ENCODE results near the gene SH3GL1. TPM values are rescaled to one million over a fixed set of nuclear protein-coding genes. Genes with fewer than 3 reads are reported as not detected.

The SH3GL1 gene
- total RNA-seq, 1 experiment from 2014 or later: 108 TPM

- Histone ChIP-seq H3K27me3 (replicated peaks; ENCODE audit: insufficient read depth, low read depth, low read length, poor library complexity) (no peaks in the 10 kb centered on the region), H3K9me3 (ENCODE audit: low read depth, low read length, poor library complexity, severe bottlenecking) (no peaks in the 10 kb centered on the region), H3K4me1 (ENCODE audit: insufficient read depth, low read length, poor library complexity, severe bottlenecking) (peaks cover 11% of the 10 kb centered on the region), H3K36me3 (ENCODE audit: insufficient read depth, low read length, poor library complexity, severe bottlenecking) (no peaks in the 10 kb centered on the region), H3K4me3 (ENCODE audit: low read depth, low read length, poor library complexity, severe bottlenecking) (peak overlapping the region; percentile 58), H3K27ac (ENCODE audit: low read depth, low read length, poor library complexity, severe bottlenecking) (peak overlapping the region; percentile 54)
- intact Hi-C loops (cut with micrococcal nuclease; ENCODE audit: unreplicated experiment): no loop called here
- ChIA-PET POLR2A (ENCODE audit: low non-redundant PET) (no interaction called here), CTCF (interaction anchor here (0.6 to 1.2 kb wide), 3 partner anchors 15 to 81 kb away, joined by 3 to 8 read pairs (median 5); partner anchors contain the start of genes MPND and YJU2)
- BruUV-seq (replicated peaks): no TSS peak
- DNase-seq (ENCODE audit: low spot score): peak; percentile 95
- no peak for TF ChIP-seq EZH2 (IDR thresholded peaks at IDR 0.05; ENCODE audit: borderline replicate concordance, low read depth, low read length, poor library complexity, severe bottlenecking)
- TF ChIP-seq, protein P1, sequence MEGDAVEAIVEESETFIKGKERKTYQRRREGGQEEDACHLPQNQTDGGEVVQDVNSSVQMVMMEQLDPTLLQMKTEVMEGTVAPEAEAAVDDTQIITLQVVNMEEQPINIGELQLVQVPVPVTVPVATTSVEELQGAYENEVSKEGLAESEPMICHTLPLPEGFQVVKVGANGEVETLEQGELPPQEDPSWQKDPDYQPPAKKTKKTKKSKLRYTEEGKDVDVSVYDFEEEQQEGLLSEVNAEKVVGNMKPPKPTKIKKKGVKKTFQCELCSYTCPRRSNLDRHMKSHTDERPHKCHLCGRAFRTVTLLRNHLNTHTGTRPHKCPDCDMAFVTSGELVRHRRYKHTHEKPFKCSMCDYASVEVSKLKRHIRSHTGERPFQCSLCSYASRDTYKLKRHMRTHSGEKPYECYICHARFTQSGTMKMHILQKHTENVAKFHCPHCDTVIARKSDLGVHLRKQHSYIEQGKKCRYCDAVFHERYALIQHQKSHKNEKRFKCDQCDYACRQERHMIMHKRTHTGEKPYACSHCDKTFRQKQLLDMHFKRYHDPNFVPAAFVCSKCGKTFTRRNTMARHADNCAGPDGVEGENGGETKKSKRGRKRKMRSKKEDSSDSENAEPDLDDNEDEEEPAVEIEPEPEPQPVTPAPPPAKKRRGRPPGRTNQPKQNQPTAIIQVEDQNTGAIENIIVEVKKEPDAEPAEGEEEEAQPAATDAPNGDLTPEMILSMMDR (conservative IDR thresholded peaks at IDR 0.05; ENCODE audit: low read depth, low read length): no peak
Measured at GRCh38 chr19:4328243-4328990, 71.9 kb downstream of the SH3GL1 start.

DNA sequence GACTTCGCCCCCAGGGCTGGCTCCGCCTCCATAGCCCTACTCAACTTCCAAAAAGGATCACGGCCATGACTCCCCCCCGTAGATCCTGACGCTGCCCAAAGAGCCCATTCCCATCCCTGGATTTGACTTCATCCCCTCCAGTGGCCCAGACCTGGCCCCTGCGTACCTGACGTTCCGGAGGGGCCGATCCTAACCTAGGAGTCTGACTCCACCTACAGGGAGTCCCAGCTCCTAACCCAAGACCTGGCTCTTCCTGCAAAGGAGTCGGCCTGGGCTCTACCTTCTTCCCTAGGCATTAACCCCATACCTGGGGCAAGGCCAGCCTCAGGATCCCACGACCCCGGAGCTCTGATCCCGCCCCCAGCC is 72.5 kb downstream of the SH3GL1 start:
- Histone ChIP-seq H3K27ac (ENCODE audit: low read depth, low read length, poor library complexity, severe bottlenecking) (no peak overlapping the region), H3K27me3 (replicated peaks; ENCODE audit: insufficient read depth, low read depth, low read length, poor library complexity) (no peaks in the 10 kb centered on the region), H3K4me3 (ENCODE audit: low read depth, low read length, poor library complexity, severe bottlenecking) (peak overlapping the region; percentile 44), H3K4me1 (ENCODE audit: insufficient read depth, low read length, poor library complexity, severe bottlenecking) (peaks cover 11% of the 10 kb centered on the region), H3K9me3 (ENCODE audit: low read depth, low read length, poor library complexity, severe bottlenecking) (no peaks in the 10 kb centered on the region), H3K36me3 (ENCODE audit: insufficient read depth, low read length, poor library complexity, severe bottlenecking) (no peaks in the 10 kb centered on the region)
- no TSS peak for BruUV-seq (replicated peaks)
- TF ChIP-seq EZH2 (IDR thresholded peaks at IDR 0.05; ENCODE audit: borderline replicate concordance, low read depth, low read length, poor library complexity, severe bottlenecking): no peak
- TF ChIP-seq, protein P1 (conservative IDR thresholded peaks at IDR 0.05; ENCODE audit: low read depth, low read length): no peak
- intact Hi-C loops (cut with micrococcal nuclease; ENCODE audit: unreplicated experiment): no loop called here
- ChIA-PET CTCF (interaction anchor here (0.6 to 1.2 kb wide), 3 partner anchors 15 to 81 kb away, joined by 3 to 8 read pairs (median 5); partner anchors contain the start of genes MPND and YJU2), POLR2A (ENCODE audit: low non-redundant PET) (no interaction called here)
- no peak for DNase-seq (ENCODE audit: low spot score)

DNA sequence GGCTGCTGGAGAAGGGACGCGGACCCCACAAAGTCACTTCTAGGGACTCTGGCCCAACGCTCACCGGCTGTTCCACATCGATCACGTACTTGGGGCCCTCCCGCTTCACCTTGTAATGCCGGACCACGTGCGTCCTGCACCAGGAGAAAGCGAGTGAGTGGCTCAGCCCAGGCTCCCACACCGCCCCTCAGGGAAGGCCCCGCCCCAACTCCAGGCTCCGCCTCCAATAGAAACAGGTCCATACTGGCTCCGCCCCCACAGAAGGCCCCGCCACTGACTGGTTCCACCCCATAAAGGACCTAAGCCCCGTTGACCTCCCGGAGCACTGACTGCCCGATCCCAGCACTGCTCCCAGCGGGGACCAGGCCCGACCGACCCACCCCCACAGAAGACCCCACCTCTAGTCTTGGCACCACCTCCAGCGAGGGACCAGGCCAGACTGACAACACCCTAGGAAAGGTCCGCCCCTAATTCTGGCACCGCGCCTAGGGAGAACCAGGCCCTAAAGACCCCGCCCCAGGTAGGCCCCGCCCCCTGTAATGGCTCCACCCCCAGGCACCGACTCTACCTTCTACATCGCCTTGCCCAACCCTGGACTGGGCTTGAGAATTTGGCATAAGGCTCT is 73.0 kb downstream of the SH3GL1 start:
- Histone ChIP-seq H3K27me3 (replicated peaks; ENCODE audit: insufficient read depth, low read depth, low read length, poor library complexity) (no peaks in the 10 kb centered on the region), H3K9me3 (ENCODE audit: low read depth, low read length, poor library complexity, severe bottlenecking) (no peaks in the 10 kb centered on the region), H3K27ac (ENCODE audit: low read depth, low read length, poor library complexity, severe bottlenecking) (no peak overlapping the region), H3K4me1 (ENCODE audit: insufficient read depth, low read length, poor library complexity, severe bottlenecking) (peaks cover 11% of the 10 kb centered on the region), H3K4me3 (ENCODE audit: low read depth, low read length, poor library complexity, severe bottlenecking) (peak overlapping the region; percentile 44), H3K36me3 (ENCODE audit: insufficient read depth, low read length, poor library complexity, severe bottlenecking) (no peaks in the 10 kb centered on the region)
- TF ChIP-seq, protein P1 (conservative IDR thresholded peaks at IDR 0.05; ENCODE audit: low read depth, low read length): no peak
- no peak for TF ChIP-seq EZH2 (IDR thresholded peaks at IDR 0.05; ENCODE audit: borderline replicate concordance, low read depth, low read length, poor library complexity, severe bottlenecking)
- ChIA-PET POLR2A (ENCODE audit: low non-redundant PET) (no interaction called here), CTCF (interaction anchor here (1.2 kb wide), 2 partner anchors 16 to 80 kb away, joined by 3 to 8 read pairs; partner anchors contain the start of genes MPND and YJU2)
- no TSS peak for BruUV-seq (replicated peaks)
- intact Hi-C loops (cut with micrococcal nuclease; ENCODE audit: unreplicated experiment): no loop called here
- peak; percentile 90 for DNase-seq (ENCODE audit: low spot score)
